HCT116 (cell line): ENCODE data around the gene ADGRL3. TPM values are rescaled to one million over a fixed set of nuclear protein-coding genes. Genes with fewer than 3 reads are reported as not detected.

ENCODE experiments used
- ATAC-seq: fragments of 200-7000 bp; cut with Tn5 transposase; 2 replicates; pipeline ENCODE4 v1.9.1; 2020; ENCODE audit warnings: mild to moderate bottlenecking, moderate library complexity
- BruUV-seq: library from RNA; stranded (reverse); fragments of 400-500 nt; replicated peaks from 2 replicates; lab custom pipeline; 2021; lab: Mats Ljungman, UMichigan
- CTCF ChIA-PET: fragments of 300-600 bp; sonication (Branson Sonifier 250); formaldehyde crosslinking; loops from one replicate; lab custom pipeline; 2021; ENCODE audit warnings: antibody characterized with exemption; lab: Charles Lee
- POLR2A ChIA-PET: fragments of 300-600, 350-600 bp; sonication (Branson Sonifier 250); formaldehyde crosslinking; loops from one replicate; lab custom pipeline; 2021; ENCODE audit warnings: antibody characterized with exemption; lab: Charles Lee
- RAD21 ChIA-PET, 2 experiments: fragments of 300-600 bp; sonication (Branson Sonifier 250); formaldehyde crosslinking; loops; one replicate each; lab custom pipeline; 2023; ENCODE audit warnings: low total read pairs in 2 of 2; ENCODE audit not compliant: uncharacterized antibody in 2 of 2, unreplicated experiment in 2 of 2, low non-redundant PET in 1 of 2; lab: Charles Lee
- DNase-seq: peaks from one replicate; pipeline ENCODE4 v3.0.0-alpha.2; 2010; ENCODE audit warnings: low read depth, low spot score
- H2AFZ ChIP-seq: fragments of 200-600 bp; shearing (Covaris generic), sonication (generic); 2 replicates; pipeline ENCODE4 v1.6.1; 2017; ENCODE audit warnings: low read depth, mixed run types, mixed read lengths, antibody characterized with exemption, low read length; ENCODE audit not compliant: poor library complexity, severe bottlenecking
- H3K27ac ChIP-seq: 2 replicates; pipeline ENCODE4 v1.5.1; 2012; ENCODE audit warnings: low read depth, low read length
- H3K27me3 ChIP-seq: fragments of 200-600 bp; sonication (generic); 2 replicates; pipeline ENCODE4 v1.6.1; 2016; ENCODE audit warnings: mixed run types, low read length, mixed read lengths; ENCODE audit not compliant: insufficient read depth
- H3K36me3 ChIP-seq, 2 experiments: fragments of 200-500 bp in 1 of 2; fragments of 200-600 bp in 1 of 2; sonication (Bioruptor generic) in 1 of 2; sonication (generic) in 1 of 2; 2 replicates each; pipeline versions ENCODE4 v1.5.1 to v1.6.1; 2014 to 2016; ENCODE audit warnings: low read length in 2 of 2, inconsistent platforms in 1 of 2, mixed read lengths in 1 of 2, mixed run types in 1 of 2; ENCODE audit not compliant: insufficient read depth in 2 of 2, control insufficient read depth in 1 of 2
- H3K4me1 ChIP-seq, 2 experiments: fragments of 200-600 bp in 1 of 2; sonication (generic) in 1 of 2; 2 replicates each; pipeline versions ENCODE4 v1.5.1 to v1.6.1; 2012 to 2017; ENCODE audit warnings: low read length in 2 of 2, inconsistent platforms in 1 of 2, mild to moderate bottlenecking in 1 of 2, mixed read lengths in 1 of 2, mixed run types in 1 of 2, moderate library complexity in 1 of 2; ENCODE audit not compliant: insufficient read depth in 2 of 2, control insufficient read depth in 1 of 2
- H3K4me2 ChIP-seq: fragments of 200-600 bp; sonication (generic); 2 replicates; pipeline ENCODE4 v1.6.1; 2017; ENCODE audit warnings: mixed run types, low read length, mixed read lengths
- H3K4me3 ChIP-seq, 2 experiments: fragments of 200-600 bp in 1 of 2; sonication (generic) in 1 of 2; replicated peaks in 1 of 2; 2 replicates each; pipeline ENCODE4 v1.5.1; 2011 to 2016; ENCODE audit warnings: low read length in 2 of 2, control low read depth in 1 of 2, low read depth in 1 of 2, mild to moderate bottlenecking in 1 of 2, mixed read lengths in 1 of 2, mixed run types in 1 of 2
- H3K79me2 ChIP-seq: fragments of 200-600 bp; sonication (generic); 2 replicates; pipeline ENCODE4 v1.6.1; 2017; ENCODE audit warnings: mild to moderate bottlenecking, mixed run types, low read length, moderate library complexity, mixed read lengths; ENCODE audit not compliant: insufficient read depth
- H3K9ac ChIP-seq: fragments of 200-600 bp; sonication (generic); 2 replicates; pipeline ENCODE4 v1.6.1; 2016; ENCODE audit warnings: low read length, mixed read lengths
- H3K9me2 ChIP-seq: fragments of 200-600 bp; sonication (generic), shearing (Covaris generic); 2 replicates; pipeline ENCODE4 v1.6.1; 2017; ENCODE audit warnings: mixed run types, mild to moderate bottlenecking, moderate library complexity; ENCODE audit not compliant: insufficient read depth
- H3K9me3 ChIP-seq, 2 experiments: fragments of 200-500 bp in 1 of 2; fragments of 200-600 bp in 1 of 2; sonication (Bioruptor generic) in 1 of 2; sonication (generic) in 1 of 2; 2 replicates each; pipeline ENCODE4 v1.6.1; 2014 to 2017; ENCODE audit warnings: low read length in 2 of 2, mixed read lengths in 2 of 2, inconsistent platforms in 1 of 2, low read depth in 1 of 2, mild to moderate bottlenecking in 1 of 2, mixed run types in 1 of 2, moderate library complexity in 1 of 2; ENCODE audit not compliant: control insufficient read depth in 1 of 2, insufficient read depth in 1 of 2
- H4K20me1 ChIP-seq: fragments of 200-600 bp; sonication (generic), shearing (Covaris generic); 2 replicates; pipeline ENCODE4 v1.6.1; 2017; ENCODE audit warnings: mixed run types, mild to moderate bottlenecking, moderate library complexity; ENCODE audit not compliant: insufficient read depth
- EGR1 ChIP-seq: IDR thresholded peaks from 2 replicates; pipeline ENCODE4 v1.6.1; 2012; ENCODE audit warnings: low read depth
- EZH2 ChIP-seq: fragments of 200-600 bp; sonication (generic); IDR thresholded peaks from 2 replicates; pipeline ENCODE4 v1.6.1; 2017; ENCODE audit warnings: antibody characterized with exemption, mixed run types
- POLR2A ChIP-seq: IDR thresholded peaks from 2 replicates; pipeline ENCODE4 v1.7.0; 2011; ENCODE audit warnings: borderline replicate concordance; ENCODE audit not compliant: insufficient read depth, insufficient read length; ENCODE audit errors: extremely low read depth
- POLR2AphosphoS5 ChIP-seq: IDR thresholded peaks from 2 replicates; pipeline ENCODE4 v1.6.1; 2011; ENCODE audit warnings: mild to moderate bottlenecking, low read depth, low read length, moderate library complexity
- SRF ChIP-seq: IDR thresholded peaks from 2 replicates; pipeline ENCODE4 v1.6.1; 2012; ENCODE audit warnings: low read depth
- TCF7L2 ChIP-seq: IDR thresholded peaks from 2 replicates; pipeline ENCODE4 v1.7.0; 2011; ENCODE audit warnings: borderline replicate concordance, inconsistent platforms; ENCODE audit not compliant: insufficient read depth, insufficient read length; ENCODE audit errors: extremely low read depth
- ZFX ChIP-seq: fragments of 450-650 bp; IDR thresholded peaks from 2 replicates; pipeline ENCODE4 v1.6.1; 2017
- ZNF274 ChIP-seq: fragments of 200-500 bp; sonication (Bioruptor generic); IDR thresholded peaks from 2 replicates; pipeline ENCODE4 v1.6.1; 2014; ENCODE audit warnings: mild to moderate bottlenecking, low read depth, low read length, inconsistent platforms
- intact Hi-C: fragments of 100-400 bp; cut with micrococcal nuclease; formaldehyde crosslinking; loops from 2 replicates; pipeline ENCODE4 v1.10.0; 2022
- total RNA-seq: library from RNA; stranded (reverse); gene quantifications from one replicate; pipeline ENCODE4 v1.2.1, GENCODE V29; 2021; ENCODE audit not compliant: unreplicated experiment
- TF ChIP-seq, protein P1 (sequence below): IDR thresholded peaks from 2 replicates; pipeline ENCODE4 v1.6.1; 2011; ENCODE audit warnings: mild to moderate bottlenecking, low read length, moderate library complexity; ENCODE audit not compliant: insufficient replicate concordance; ENCODE audit errors: extremely low read depth
- TF ChIP-seq, protein P2 (sequence below): IDR thresholded peaks from 2 replicates; pipeline ENCODE4 v1.6.1; 2012; ENCODE audit warnings: low read depth
- TF ChIP-seq, protein P3 (sequence below): IDR thresholded peaks from 2 replicates; pipeline ENCODE4 v1.6.1; 2012

ADGRL3 gene
- total RNA-seq, 1 experiment from 2014 or later, result not detected

DNA sequence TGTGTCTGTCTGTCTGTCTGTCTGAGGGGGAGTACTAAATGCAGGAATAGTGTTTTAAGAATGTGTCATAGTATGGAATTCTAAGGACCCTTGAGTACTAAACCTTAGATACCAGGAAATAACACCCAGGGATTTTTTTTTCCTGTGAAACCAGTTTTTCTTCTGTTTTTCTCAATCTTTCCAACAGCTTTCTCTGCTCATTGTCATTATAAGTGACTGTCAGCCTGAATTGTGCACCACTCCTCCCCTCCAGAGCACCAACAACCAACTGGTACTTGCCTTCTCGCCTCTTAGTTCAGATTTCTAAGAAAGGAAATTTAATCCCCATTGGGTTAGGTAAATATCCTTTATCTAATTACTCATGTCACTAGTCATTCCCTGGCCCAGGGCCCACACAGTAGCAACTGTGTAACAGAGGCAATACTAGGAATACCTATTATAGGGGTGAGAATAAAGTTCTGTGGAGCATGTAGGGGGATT lies 320.6 kb downstream of the ADGRL3 start (continued):
- TF ChIP-seq, protein P1, sequence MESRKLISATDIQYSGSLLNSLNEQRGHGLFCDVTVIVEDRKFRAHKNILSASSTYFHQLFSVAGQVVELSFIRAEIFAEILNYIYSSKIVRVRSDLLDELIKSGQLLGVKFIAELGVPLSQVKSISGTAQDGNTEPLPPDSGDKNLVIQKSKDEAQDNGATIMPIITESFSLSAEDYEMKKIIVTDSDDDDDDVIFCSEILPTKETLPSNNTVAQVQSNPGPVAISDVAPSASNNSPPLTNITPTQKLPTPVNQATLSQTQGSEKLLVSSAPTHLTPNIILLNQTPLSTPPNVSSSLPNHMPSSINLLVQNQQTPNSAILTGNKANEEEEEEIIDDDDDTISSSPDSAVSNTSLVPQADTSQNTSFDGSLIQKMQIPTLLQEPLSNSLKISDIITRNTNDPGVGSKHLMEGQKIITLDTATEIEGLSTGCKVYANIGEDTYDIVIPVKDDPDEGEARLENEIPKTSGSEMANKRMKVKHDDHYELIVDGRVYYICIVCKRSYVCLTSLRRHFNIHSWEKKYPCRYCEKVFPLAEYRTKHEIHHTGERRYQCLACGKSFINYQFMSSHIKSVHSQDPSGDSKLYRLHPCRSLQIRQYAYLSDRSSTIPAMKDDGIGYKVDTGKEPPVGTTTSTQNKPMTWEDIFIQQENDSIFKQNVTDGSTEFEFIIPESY, result no peak
- TF ChIP-seq POLR2AphosphoS5 (no peak), POLR2A (no peak), SRF (no peak), EGR1 (no peak), EZH2 (no peak)
- TF ChIP-seq, protein P2, sequence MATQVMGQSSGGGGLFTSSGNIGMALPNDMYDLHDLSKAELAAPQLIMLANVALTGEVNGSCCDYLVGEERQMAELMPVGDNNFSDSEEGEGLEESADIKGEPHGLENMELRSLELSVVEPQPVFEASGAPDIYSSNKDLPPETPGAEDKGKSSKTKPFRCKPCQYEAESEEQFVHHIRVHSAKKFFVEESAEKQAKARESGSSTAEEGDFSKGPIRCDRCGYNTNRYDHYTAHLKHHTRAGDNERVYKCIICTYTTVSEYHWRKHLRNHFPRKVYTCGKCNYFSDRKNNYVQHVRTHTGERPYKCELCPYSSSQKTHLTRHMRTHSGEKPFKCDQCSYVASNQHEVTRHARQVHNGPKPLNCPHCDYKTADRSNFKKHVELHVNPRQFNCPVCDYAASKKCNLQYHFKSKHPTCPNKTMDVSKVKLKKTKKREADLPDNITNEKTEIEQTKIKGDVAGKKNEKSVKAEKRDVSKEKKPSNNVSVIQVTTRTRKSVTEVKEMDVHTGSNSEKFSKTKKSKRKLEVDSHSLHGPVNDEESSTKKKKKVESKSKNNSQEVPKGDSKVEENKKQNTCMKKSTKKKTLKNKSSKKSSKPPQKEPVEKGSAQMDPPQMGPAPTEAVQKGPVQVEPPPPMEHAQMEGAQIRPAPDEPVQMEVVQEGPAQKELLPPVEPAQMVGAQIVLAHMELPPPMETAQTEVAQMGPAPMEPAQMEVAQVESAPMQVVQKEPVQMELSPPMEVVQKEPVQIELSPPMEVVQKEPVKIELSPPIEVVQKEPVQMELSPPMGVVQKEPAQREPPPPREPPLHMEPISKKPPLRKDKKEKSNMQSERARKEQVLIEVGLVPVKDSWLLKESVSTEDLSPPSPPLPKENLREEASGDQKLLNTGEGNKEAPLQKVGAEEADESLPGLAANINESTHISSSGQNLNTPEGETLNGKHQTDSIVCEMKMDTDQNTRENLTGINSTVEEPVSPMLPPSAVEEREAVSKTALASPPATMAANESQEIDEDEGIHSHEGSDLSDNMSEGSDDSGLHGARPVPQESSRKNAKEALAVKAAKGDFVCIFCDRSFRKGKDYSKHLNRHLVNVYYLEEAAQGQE, result no peak
- TF ChIP-seq, protein P3, sequence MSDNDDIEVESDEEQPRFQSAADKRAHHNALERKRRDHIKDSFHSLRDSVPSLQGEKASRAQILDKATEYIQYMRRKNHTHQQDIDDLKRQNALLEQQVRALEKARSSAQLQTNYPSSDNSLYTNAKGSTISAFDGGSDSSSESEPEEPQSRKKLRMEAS, result no peak

DNA sequence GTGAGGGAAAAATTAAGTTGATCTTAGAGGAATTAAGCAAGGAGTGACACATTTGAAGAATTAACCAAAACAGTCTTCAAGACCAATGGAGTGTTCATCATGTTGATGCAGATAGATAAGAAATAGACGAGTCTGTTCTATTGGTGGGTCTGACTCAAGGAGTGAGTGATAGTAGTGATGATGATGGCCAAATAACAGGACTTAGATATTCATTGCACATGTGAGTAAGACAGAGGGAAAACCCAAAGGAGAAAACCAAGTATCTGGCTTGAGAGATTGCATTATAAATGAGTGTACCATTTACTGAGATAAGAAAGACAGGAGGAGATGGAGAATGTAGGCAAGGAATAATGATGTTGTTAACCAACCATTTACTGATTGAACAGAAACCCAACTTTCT lies 321.3 kb downstream of the ADGRL3 start:
- Histone ChIP-seq H3K9ac (no peak overlapping the region), H3K9me3 (peaks cover 9 to 26% of the 10 kb centered on the region in 2 experiments; a peak in 2 of 4 replicates), H3K27me3 (no peaks in the 10 kb centered on the region), H3K4me3 (no peak overlapping the region), H3K79me2 (no peaks in the 10 kb centered on the region), H3K9me2 (no peaks in the 10 kb centered on the region), H3K4me1 (no peaks in the 10 kb centered on the region), H4K20me1 (no peaks in the 10 kb centered on the region), H3K36me3 (no peaks in the 10 kb centered on the region), H3K4me2 (no peak overlapping the region), H2AFZ (no peak overlapping the region), H3K27ac (no peak overlapping the region)
- RAD21 ChIA-PET, result no interaction called here
- ATAC-seq (no peak), DNase-seq (no peak)
- no peak for TF ChIP-seq ZNF274
- TF ChIP-seq, protein P1, result no peak
- TF ChIP-seq, protein P3, result no peak
- TF ChIP-seq POLR2A, result no peak
- TF ChIP-seq TCF7L2, result no peak
- no peak for TF ChIP-seq ZFX
- POLR2A ChIA-PET, result no interaction called here
- BruUV-seq, result no TSS peak
- intact Hi-C loops, result no loop called here
- CTCF ChIA-PET, result no interaction called here
